ENCODE measurements around the gene PCBP1. TPM values are rescaled to one million over a fixed set of nuclear protein-coding genes. Genes with fewer than 3 reads are reported as not detected.

PCBP1 gene
- total and polyA plus RNA-seq, 9 of the 15 experiments (the other 6 are each of a cell fraction or from before 2014, with no cell fraction given) = 19.2 to 407 (median 78.1) TPM

DNA sequence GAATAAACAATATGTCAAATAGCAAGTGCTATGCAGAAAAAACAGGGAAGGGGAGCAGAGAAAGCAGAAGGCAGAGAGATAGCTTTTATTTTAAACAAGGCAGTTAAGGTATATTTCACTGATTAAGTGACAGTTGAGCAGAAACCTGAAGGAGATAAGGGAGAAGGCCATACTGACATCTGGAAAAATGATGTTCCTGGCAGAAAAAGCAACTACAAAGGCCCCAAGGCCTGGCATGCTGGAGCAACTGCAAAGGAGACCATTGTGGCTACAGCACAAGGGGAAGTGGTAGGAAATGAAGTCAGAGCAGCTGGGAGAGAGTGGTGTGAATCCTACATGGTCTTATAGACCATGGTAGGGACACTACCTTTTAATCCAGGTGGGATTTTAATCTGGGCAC, 8.9 kb upstream of the PCBP1 start (continued):
- TF ChIP-seq CHD7 (IDR thresholded peaks at IDR 0.05; ENCODE audit: low read depth, low read length) = no peak
- TF ChIP-seq HDAC3 (IDR thresholded peaks at IDR 0.05; ENCODE audit: borderline replicate concordance, partially characterized antibody) = peak; percentile 55
- no peak for TF ChIP-seq HDAC2 (IDR thresholded peaks at IDR 0.05)
- peak in 1 of 2 experiments; percentile 46; a peak in 3 of 4 replicates for TF ChIP-seq KDM1A (IDR thresholded peaks at IDR 0.05)
- TF ChIP-seq SMARCA4 (IDR thresholded peaks at IDR 0.05) = peak; percentile 82
- 0 out of 2 replicates have a peak, but pooled peaks have one; percentile 49 for TF ChIP-seq ZNF24 (IDR thresholded peaks at IDR 0.05)
- TF ChIP-seq NRF1 (conservative IDR thresholded peaks at IDR 0.05 in 1 of 2, IDR thresholded peaks at IDR 0.05 in 1 of 2) = 0 out of 4 replicates have a peak, but pooled peaks of 1 of the 2 experiments have one; percentile 15
- 0 out of 2 replicates have a peak, but pooled peaks have one; percentile 24 for TF ChIP-seq NR2C1 (IDR thresholded peaks at IDR 0.05)
- TF ChIP-seq NR2C1 (tag; IDR thresholded peaks at IDR 0.05) = no peak
- TF ChIP-seq LCOR (CRISPR knock-in tag; IDR thresholded peaks at IDR 0.05) = no peak
- TF ChIP-seq SIN3A (IDR thresholded peaks at IDR 0.05; ENCODE audit: borderline replicate concordance in 2 of 2, control insufficient read depth in 1 of 2, low read depth in 2 of 2, low read length in 2 of 2) = no peak
- peak; percentile 54; the same call in 1 of the 2 replicates for TF ChIP-seq GATA2 (CRISPR knock-in tag; IDR thresholded peaks at IDR 0.05)
- TF ChIP-seq MEIS2 (IDR thresholded peaks at IDR 0.05; ENCODE audit: partially characterized antibody) = peak; percentile 95
- TF ChIP-seq, protein P1, sequence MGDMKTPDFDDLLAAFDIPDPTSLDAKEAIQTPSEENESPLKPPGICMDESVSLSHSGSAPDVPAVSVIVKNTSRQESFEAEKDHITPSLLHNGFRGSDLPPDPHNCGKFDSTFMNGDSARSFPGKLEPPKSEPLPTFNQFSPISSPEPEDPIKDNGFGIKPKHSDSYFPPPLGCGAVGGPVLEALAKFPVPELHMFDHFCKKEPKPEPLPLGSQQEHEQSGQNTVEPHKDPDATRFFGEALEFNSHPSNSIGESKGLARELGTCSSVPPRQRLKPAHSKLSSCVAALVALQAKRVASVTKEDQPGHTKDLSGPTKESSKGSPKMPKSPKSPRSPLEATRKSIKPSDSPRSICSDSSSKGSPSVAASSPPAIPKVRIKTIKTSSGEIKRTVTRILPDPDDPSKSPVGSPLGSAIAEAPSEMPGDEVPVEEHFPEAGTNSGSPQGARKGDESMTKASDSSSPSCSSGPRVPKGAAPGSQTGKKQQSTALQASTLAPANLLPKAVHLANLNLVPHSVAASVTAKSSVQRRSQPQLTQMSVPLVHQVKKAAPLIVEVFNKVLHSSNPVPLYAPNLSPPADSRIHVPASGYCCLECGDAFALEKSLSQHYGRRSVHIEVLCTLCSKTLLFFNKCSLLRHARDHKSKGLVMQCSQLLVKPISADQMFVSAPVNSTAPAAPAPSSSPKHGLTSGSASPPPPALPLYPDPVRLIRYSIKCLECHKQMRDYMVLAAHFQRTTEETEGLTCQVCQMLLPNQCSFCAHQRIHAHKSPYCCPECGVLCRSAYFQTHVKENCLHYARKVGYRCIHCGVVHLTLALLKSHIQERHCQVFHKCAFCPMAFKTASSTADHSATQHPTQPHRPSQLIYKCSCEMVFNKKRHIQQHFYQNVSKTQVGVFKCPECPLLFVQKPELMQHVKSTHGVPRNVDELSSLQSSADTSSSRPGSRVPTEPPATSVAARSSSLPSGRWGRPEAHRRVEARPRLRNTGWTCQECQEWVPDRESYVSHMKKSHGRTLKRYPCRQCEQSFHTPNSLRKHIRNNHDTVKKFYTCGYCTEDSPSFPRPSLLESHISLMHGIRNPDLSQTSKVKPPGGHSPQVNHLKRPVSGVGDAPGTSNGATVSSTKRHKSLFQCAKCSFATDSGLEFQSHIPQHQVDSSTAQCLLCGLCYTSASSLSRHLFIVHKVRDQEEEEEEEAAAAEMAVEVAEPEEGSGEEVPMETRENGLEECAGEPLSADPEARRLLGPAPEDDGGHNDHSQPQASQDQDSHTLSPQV (IDR thresholded peaks at IDR 0.05) = peak; percentile 79

Data from K562 (cell line).